GM18868 (cell line): Measurements from ENCODE around the gene CEP152.
A peak's percentile ranks its signal among the peaks of the same experiment; 100 is the strongest.
"Not testable (repeated sequence)": the region's sequence is repeated elsewhere in the genome, so short reads cannot be mapped to it uniquely, and the experiment has no call there.

Source experiments
- ATAC-seq: cut with Tn5 transposase; IDR thresholded peaks from one replicate; pipeline ENCODE4 v1.9.1; 2021; ENCODE audit warnings: mild to moderate bottlenecking, moderate library complexity; ENCODE audit not compliant: unreplicated experiment

Gene CEP152, protein sequence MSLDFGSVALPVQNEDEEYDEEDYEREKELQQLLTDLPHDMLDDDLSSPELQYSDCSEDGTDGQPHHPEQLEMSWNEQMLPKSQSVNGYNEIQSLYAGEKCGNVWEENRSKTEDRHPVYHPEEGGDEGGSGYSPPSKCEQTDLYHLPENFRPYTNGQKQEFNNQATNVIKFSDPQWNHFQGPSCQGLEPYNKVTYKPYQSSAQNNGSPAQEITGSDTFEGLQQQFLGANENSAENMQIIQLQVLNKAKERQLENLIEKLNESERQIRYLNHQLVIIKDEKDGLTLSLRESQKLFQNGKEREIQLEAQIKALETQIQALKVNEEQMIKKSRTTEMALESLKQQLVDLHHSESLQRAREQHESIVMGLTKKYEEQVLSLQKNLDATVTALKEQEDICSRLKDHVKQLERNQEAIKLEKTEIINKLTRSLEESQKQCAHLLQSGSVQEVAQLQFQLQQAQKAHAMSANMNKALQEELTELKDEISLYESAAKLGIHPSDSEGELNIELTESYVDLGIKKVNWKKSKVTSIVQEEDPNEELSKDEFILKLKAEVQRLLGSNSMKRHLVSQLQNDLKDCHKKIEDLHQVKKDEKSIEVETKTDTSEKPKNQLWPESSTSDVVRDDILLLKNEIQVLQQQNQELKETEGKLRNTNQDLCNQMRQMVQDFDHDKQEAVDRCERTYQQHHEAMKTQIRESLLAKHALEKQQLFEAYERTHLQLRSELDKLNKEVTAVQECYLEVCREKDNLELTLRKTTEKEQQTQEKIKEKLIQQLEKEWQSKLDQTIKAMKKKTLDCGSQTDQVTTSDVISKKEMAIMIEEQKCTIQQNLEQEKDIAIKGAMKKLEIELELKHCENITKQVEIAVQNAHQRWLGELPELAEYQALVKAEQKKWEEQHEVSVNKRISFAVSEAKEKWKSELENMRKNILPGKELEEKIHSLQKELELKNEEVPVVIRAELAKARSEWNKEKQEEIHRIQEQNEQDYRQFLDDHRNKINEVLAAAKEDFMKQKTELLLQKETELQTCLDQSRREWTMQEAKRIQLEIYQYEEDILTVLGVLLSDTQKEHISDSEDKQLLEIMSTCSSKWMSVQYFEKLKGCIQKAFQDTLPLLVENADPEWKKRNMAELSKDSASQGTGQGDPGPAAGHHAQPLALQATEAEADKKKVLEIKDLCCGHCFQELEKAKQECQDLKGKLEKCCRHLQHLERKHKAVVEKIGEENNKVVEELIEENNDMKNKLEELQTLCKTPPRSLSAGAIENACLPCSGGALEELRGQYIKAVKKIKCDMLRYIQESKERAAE (N-terminal part only)

GRCh38 chr15:48810414-48811324, at the start of gene CEP152:
Gene CEP152 (minus strand): TSS chr15:48811069. CDS start chr15:48805649, 5,420 bp downstream.
- peak; percentile 97 for ATAC-seq

- ATAC-seq: no peak
Observed at GRCh38 chr15:48859426-48859825, 48.6 kb upstream of the CEP152 start.

DNA sequence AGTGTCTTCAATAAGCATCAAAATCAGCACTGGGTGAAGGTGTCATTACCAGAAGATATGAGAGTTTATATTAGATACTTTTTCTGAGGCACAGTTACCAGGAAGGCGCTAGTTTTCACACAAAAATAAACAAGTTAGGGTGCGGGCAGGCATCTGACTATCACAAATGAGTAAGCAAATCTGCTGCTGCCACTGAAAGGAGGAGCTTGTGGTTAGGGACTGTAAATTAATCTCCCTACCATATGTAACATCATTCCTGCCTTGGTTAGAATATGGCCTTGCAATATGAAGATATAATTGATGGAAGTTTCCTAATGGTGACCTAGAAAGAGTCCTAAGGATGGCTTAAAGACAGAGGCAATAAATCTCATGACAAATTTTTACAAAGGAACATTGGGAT, 47.5 kb upstream of the CEP152 start:
- ATAC-seq: no peak

DNA sequence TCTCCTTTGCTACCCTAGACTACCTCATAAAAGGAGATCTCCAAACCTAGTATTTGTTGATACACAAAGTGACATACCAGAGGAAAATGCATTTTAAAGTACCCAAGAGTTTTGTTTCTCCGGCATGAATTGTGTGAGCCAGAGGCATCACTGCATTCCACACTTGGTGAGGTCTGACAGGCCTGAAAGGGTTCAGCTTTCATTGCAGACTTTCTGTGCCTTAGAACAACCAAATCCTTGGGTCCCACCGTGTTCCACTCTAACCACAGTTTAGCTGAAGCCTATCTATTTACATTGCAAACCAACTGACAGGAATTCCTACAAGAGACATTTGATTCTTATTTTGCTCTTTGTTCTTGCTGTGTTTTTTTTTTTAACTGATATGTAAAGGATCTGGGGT, 46.1 kb upstream of the CEP152 start:
- no peak for ATAC-seq

GRCh38 chr15:48855501-48856440, 44.9 kb upstream of the CEP152 start:
- ATAC-seq: no peak

GRCh38 chr15:48854434-48854833, 43.6 kb upstream of the CEP152 start:
- ATAC-seq: not testable (repeated sequence)

- ATAC-seq: no peak
Observed at GRCh38 chr15:48851956-48852355, 41.1 kb upstream of the CEP152 start.

DNA sequence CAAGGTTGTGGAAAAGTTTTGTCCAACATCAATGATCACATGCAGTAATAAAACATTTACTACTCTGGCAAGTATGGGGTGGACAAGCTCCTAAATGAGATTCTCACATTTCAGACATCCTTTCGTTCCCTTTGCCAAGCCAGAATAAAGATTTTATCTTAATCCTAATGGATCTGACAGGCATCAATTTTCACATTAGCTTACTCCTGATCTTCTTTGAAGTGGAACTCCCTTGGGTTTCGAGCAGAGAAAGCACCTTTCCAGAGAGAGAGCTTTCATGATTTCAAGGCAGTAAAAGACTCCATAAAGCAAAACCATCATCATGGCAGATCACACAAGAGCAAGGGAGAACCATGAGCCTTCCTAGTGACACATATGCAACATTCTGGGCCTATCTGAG, 39.8 kb upstream of the CEP152 start:
- no peak for ATAC-seq

DNA sequence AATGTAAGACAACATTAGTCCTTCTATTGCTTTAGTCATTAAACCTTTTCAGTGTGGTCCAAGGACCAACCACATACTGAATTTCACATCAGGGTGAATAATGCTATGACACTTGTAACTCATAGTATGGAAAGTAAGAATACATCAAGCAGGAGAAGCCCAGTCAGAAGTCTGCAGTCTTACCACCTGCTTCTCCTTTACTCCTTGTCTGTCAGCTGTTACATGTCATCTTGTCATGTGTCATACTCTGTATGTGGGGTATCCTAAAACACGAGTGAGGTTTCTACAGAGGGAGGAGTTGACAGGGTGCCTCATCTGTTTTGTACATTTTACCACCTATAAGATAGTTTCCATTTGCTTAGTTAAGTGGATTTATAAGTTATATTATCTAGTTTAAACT, 34.3 kb upstream of the CEP152 start:
- ATAC-seq: no peak

- ATAC-seq: no peak
Observed at GRCh38 chr15:48842501-48842900, 31.6 kb upstream of the CEP152 start.

GRCh38 chr15:48834756-48835155, 23.9 kb upstream of the CEP152 start:
- no peak for ATAC-seq

DNA sequence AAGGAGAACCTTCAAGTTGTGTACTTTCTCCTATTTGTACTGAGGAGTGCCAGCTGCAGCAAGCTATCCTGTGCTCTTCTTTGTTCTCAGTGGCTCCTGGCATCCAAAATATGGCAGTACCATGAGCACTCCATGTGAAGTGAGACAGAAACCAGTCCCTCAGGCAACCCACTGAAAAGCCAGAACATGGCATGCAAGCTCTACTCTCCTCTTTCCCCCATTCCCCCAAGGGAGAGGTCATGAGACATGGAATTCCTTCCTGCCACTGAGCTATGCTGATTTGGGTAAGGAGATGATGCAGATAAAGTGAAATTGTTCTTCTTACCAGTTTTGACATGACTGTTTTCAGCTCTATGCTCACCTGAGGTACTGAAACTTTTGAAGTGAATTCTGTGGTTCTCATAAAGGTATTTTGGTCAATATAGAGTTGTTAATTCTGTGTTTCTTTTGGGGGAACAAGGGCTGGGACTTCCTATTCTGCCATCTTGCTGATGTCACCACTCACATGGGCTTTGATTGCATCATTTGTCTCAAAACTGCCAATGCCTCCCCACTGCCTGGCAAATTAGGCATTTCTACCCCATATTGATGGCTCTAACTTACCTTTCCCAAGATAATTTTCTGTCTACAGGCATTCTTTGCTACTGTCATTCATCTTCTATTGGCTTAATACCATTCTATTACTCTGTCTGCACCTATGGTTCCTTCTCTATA, 22.8 kb upstream of the CEP152 start:
- no peak for ATAC-seq

- no peak for ATAC-seq
Observed at GRCh38 chr15:48832648-48833047, 21.8 kb upstream of the CEP152 start.

- ATAC-seq: no peak
Observed at GRCh38 chr15:48828906-48829305, 18.0 kb upstream of the CEP152 start.

DNA sequence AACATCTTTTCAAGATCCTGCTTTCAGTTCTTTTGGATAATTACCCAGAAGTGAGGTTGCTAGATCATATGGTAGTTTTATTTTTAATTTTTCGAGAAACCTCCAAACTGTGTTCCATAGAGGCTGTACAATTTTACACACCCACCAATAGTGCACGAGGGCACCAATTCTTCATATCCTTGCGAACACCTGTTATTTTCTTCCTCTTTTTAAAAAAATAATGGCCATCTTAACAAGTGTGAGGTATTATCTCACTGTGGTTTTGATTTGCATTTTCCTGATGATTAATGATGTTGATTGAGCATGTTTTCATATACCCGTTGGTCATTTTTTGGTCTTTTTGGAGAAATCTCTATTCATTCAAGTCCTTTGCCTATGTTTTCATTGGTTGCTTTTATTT, 17.6 kb upstream of the CEP152 start:
- ATAC-seq: no peak

- no peak for ATAC-seq
Observed at GRCh38 chr15:48825075-48825474, 14.2 kb upstream of the CEP152 start.

GRCh38 chr15:48823706-48824105, 12.8 kb upstream of the CEP152 start:
- no peak for ATAC-seq

DNA sequence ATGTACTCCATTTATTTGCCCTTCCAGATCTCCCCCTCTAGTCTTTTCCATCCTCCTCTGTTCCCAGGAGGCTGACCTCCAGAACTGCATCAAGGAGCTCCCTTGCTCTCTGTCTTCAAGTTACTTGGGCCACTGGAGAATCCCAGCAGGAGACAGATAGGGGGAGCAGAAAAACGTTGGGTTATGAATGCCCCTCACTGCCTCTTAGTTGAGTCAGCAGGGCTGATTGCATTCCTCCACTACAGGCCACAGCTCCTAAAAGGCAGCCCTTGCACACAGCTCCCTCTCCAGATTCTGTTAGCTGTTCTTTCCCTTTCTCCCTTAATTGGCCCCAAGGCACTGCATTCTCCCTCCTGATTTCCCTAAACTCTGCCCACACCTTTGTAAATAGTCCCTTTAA, 12.4 kb upstream of the CEP152 start:
- ATAC-seq: no peak
